GM12878 (cell line): ENCODE results near the gene GRK1.
"Not testable (repeated sequence)": the region's sequence is repeated elsewhere in the genome, so short reads cannot be mapped to it uniquely, and the experiment has no call there.

Source experiments
- CHD2 ChIP-seq: IDR thresholded peaks from 2 replicates; pipeline ENCODE4 v1.6.1; 2011; ENCODE audit warnings: low read depth, low read length, improper control_type of control experiment, borderline replicate concordance
- CREM ChIP-seq: IDR thresholded peaks from 2 replicates; pipeline ENCODE4 v1.6.1; 2014; ENCODE audit warnings: antibody characterized with exemption, low read depth
- ESRRA ChIP-seq: IDR thresholded peaks from 2 replicates; pipeline ENCODE4 v1.6.1; 2012; ENCODE audit warnings: mild to moderate bottlenecking, low read length, improper control_type of control experiment
- GATAD2B ChIP-seq: fragments of 450-650 bp; conservative IDR thresholded peaks from 2 replicates; pipeline ENCODE4 v1.6.1; 2017; ENCODE audit warnings: low read depth, mild to moderate bottlenecking, moderate library complexity
- NKRF ChIP-seq: fragments of 450-650 bp; conservative IDR thresholded peaks from 2 replicates; pipeline ENCODE4 v1.6.1; 2017; ENCODE audit warnings: mild to moderate bottlenecking, moderate library complexity
- PBX3 ChIP-seq: IDR thresholded peaks from 2 replicates; pipeline ENCODE4 v1.6.1; 2011; ENCODE audit warnings: mild to moderate bottlenecking, low read depth, low read length, moderate library complexity; ENCODE audit not compliant: insufficient replicate concordance
- RAD21 ChIP-seq: IDR thresholded peaks from 2 replicates; pipeline ENCODE4 v1.6.1; 2011; ENCODE audit warnings: mild to moderate bottlenecking, low read depth, low read length, moderate library complexity; ENCODE audit not compliant: insufficient read depth
- SP1 ChIP-seq: IDR thresholded peaks from one replicate; pipeline ENCODE4 v1.6.1; 2011; ENCODE audit warnings: low read depth, low read length
- SUZ12 ChIP-seq: fragments of 200-600 bp; sonication (generic); IDR thresholded peaks from one replicate; pipeline ENCODE4 v1.6.1; 2018; ENCODE audit warnings: antibody characterized with exemption, mild to moderate bottlenecking; ENCODE audit not compliant: unreplicated experiment

GRCh38 chr13:113621986-113622550 is 45.0 kb upstream of the GRK1 start:
- TF ChIP-seq SP1, SUZ12, ESRRA, CREM, PBX3, RAD21, CHD2, GATAD2B, NKRF: not testable (repeated sequence)
